Adrenal gland (tissue), 12 donors: ENCODE measurements around the gene CSRNP2. TPM values are rescaled to one million over a fixed set of nuclear protein-coding genes. Genes with fewer than 3 reads are reported as not detected.

Experiments
- DNase-seq, 7 donors: peaks; one replicate each; pipeline ENCODE4 v3.0.0-alpha.2; 2019 to 2020
- H3K27ac ChIP-seq, 5 donors: fragments of 200-600 bp; sonication (generic) in 4 of 5; 1 replicate in 3 of 5; 2 replicates in 2 of 5; pipeline versions ENCODE4 v1.5.1 to v1.8.0; 2016 to 2020; ENCODE audit warnings: mild to moderate bottlenecking in 1 of 5
- H3K27me3 ChIP-seq: fragments of 200-600 bp; 2 replicates; pipeline ENCODE4 v1.8.0; 2021
- H3K36me3 ChIP-seq, 2 donors: fragments of 200-600 bp; replicated peaks in 1 of 2; 1 replicate in 1 of 2; 2 replicates in 1 of 2; pipeline versions ENCODE4 v1.5.1 to v1.8.0; 2018 to 2022
- H3K4me1 ChIP-seq, 2 donors: fragments of 200-600 bp; replicated peaks in 1 of 2; 1 replicate in 1 of 2; 2 replicates in 1 of 2; pipeline versions ENCODE4 v1.5.1 to v1.8.0; 2018 to 2021
- H3K4me3 ChIP-seq, 4 donors: fragments of 200-600 bp; sonication (generic) in 3 of 4; one replicate each; pipeline ENCODE4 v1.5.1; 2016 to 2018
- H3K9me3 ChIP-seq, 3 donors: fragments of 200-600 bp; sonication (generic) in 1 of 3; replicated peaks in 1 of 3; 1 replicate in 2 of 3; 2 replicates in 1 of 3; pipeline versions ENCODE4 v1.5.1 to v1.8.0; 2016 to 2021
- CTCF ChIP-seq, 6 experiments: fragments of 450-650 bp in 4 of 6; fragments of 200-600 bp in 2 of 6; sonication (generic) in 1 of 6; IDR thresholded peaks; 1 replicate in 5 of 6; 2 replicates in 1 of 6; pipeline versions ENCODE4 v1.5.1 to v1.8.0; 2016 to 2021; ENCODE audit warnings: antibody characterized with exemption in 6 of 6, mild to moderate bottlenecking in 2 of 6, moderate library complexity in 1 of 6
- POLR2A ChIP-seq, 2 donors: fragments of 450-650 bp; IDR thresholded peaks; one replicate each; pipeline ENCODE4 v1.6.1; 2017; ENCODE audit warnings: antibody characterized with exemption in 2 of 2, mild to moderate bottlenecking in 2 of 2, moderate library complexity in 1 of 2
- WGBS, 4 donors: extraction: QIAGEN DNeasy Blood & Tissue Kit in 2 of 4; methylation state at CpG; one replicate each; pipeline versions ENCODE4 v1.1.5 to v1.1.7; 2013 to 2017; 5-methylcytosine and 5-hydroxymethylcytosine counted together
- intact Hi-C, 2 donors: fragments of 100-400 bp; cut with DNase I; formaldehyde crosslinking; loops; one replicate each; pipeline versions ENCODE4 v1.14.1 to v1.15.0; 2022 to 2023
- polyA plus RNA-seq, 3 donors: library from polyadenylated mRNA; stranded (reverse); fragments of 200-250 nt in 2 of 3; fragments of 350-450 nt in 1 of 3; fragmentation: Illumina TruSeq in 1 of 3; extraction: RNeasy Lipid Tissue Mini Kit (QIAGEN cat#74804) in 1 of 3; gene quantifications; one replicate each; pipeline ENCODE4 v1.2.3, GENCODE V29; 2013 to 2014
- total RNA-seq, 9 donors: library from RNA; depleted of rRNA in 4 of 9; stranded (reverse); fragments of >200 nt in 4 of 9; fragments of 120-200 nt in 1 of 9; fragmentation: NEBNext Ultra II Directional in 1 of 9; extraction: Animal tissue kit (Norgen Biotek cat#: 25700) in 1 of 9; gene quantifications; one replicate each; pipeline versions ENCODE4 v1.1.0 to v1.2.4, GENCODE V29; 2013 to 2023
- donor health status: healthy with polysubstance abuse.
- donor health status: Bipolar disorder and iron deficiency.
- donor health status: DM: yes; HTN: yes; CAD: no.
- donor health status: DM: no; HTN: no; CAD: no.
- donor health status: DM: no; HTN: no; CAD: no.
- donor health status: DM: yes; HTN: yes; CAD: no.

Gene CSRNP2
- total and polyA plus RNA-seq, 12 donors: 15.6 to 29.2 (median 22.7) TPM

- H3K36me3 ChIP-seq: peaks cover 0 to 87% of the 10 kb centered on the region in 2 donors
- 90 to 94% (median 92%) methylated on average over 5 of the region's 5 CpGs for WGBS, 4 donors
- DNase-seq: no peak
- no peaks in the 10 kb centered on the region for H3K27me3 ChIP-seq
- no peaks in the 10 kb centered on the region for H3K4me1 ChIP-seq
- H3K27ac ChIP-seq: no peak overlapping the region
- H3K4me3 ChIP-seq: no peak overlapping the region
- H3K9me3 ChIP-seq: no peaks in the 10 kb centered on the region
- intact Hi-C loops: loop anchor here in 1 of 2 donors (10.0 kb wide), 1 partner anchor 279 kb away; the partner anchor contains the start of gene CELA1
- no peak for TF ChIP-seq POLR2A (IDR thresholded peaks at IDR 0.05)
These were observed 17.9 kb downstream of the CSRNP2 start for GRCh38 chr12:51065530-51065929.

GRCh38 chr12:51062631-51063397 lies 20.6 kb downstream of the CSRNP2 start:
- H3K36me3 ChIP-seq: peaks cover 0 to 99% of the 10 kb centered on the region in 2 donors
- peak overlapping the region in 1 of 5 donors; percentile 11 for H3K27ac ChIP-seq
- TF ChIP-seq CTCF (IDR thresholded peaks at IDR 0.05): no peak
- TF ChIP-seq POLR2A (IDR thresholded peaks at IDR 0.05): no peak
- H3K4me1 ChIP-seq: no peaks in the 10 kb centered on the region
- no peaks in the 10 kb centered on the region for H3K27me3 ChIP-seq
- H3K9me3 ChIP-seq: no peaks in the 10 kb centered on the region
- intact Hi-C loops: loop anchor here in 1 of 2 donors (10.0 kb wide), 1 partner anchor 282 kb away; the partner anchor contains the start of gene CELA1
- no peak for DNase-seq
- WGBS, 4 donors: 76 to 85% (median 83%) methylated on average over 9 of the region's 9 CpGs
- H3K4me3 ChIP-seq: no peak overlapping the region

GRCh38 chr12:51059086-51059485 lies 24.3 kb downstream of the CSRNP2 start:
- no peak for DNase-seq
- no peak overlapping the region for H3K27ac ChIP-seq
- 83 to 90% (median 87%) methylated on average over 7 of the region's 7 CpGs for WGBS, 4 donors
- H3K4me1 ChIP-seq: peaks cover 0 to under 1% of the 10 kb centered on the region in 2 donors
- H3K36me3 ChIP-seq: peaks cover 0 to 96% of the 10 kb centered on the region in 2 donors
- H3K27me3 ChIP-seq: no peaks in the 10 kb centered on the region
- TF ChIP-seq CTCF (IDR thresholded peaks at IDR 0.05) (no peak), POLR2A (IDR thresholded peaks at IDR 0.05) (no peak)
- intact Hi-C loops: loop anchor here in 1 of 2 donors (10.0 kb wide), 1 partner anchor 176 kb away; the partner anchor contains the start of gene DAZAP2
- no peak overlapping the region for H3K4me3 ChIP-seq
- H3K9me3 ChIP-seq: no peaks in the 10 kb centered on the region

GRCh38 chr12:51056242-51056641 lies 27.2 kb downstream of the CSRNP2 start:
- TF ChIP-seq CTCF (IDR thresholded peaks at IDR 0.05): no peak
- no peak for TF ChIP-seq POLR2A (IDR thresholded peaks at IDR 0.05)
- 44 to 61% (median 52%) methylated on average over 5 of the region's 5 CpGs for WGBS, 4 donors

More at GRCh38 chr12:51056242-51056641, 27.2 kb downstream of the CSRNP2 start:
- intact Hi-C loops: loop anchor here in 1 of 2 donors (10.0 kb wide), 1 partner anchor 179 kb away; the partner anchor contains the start of gene DAZAP2
- Histone ChIP-seq H3K9me3 (no peaks in the 10 kb centered on the region), H3K27ac (no peak overlapping the region), H3K36me3 (peaks cover 0 to 88% of the 10 kb centered on the region in 2 donors), H3K4me3 (no peak overlapping the region), H3K27me3 (no peaks in the 10 kb centered on the region), H3K4me1 (peaks cover 0 to 8% of the 10 kb centered on the region in 2 donors)
- DNase-seq: peak; percentile 26 to 80 (median 66)
